IPS DF 6.9 (cell line): ENCODE measurements around the gene BARX2.

Experiments
- DNase-seq: peaks from one replicate; pipeline ENCODE4 v3.0.0-alpha.2; 2013; ENCODE audit warnings: low read depth, low spot score
- H3K27ac ChIP-seq: one replicate; pipeline ENCODE4 v1.5.1; 2013; ENCODE audit warnings: low read length, control low read depth
- H3K27me3 ChIP-seq: 2 replicates; pipeline ENCODE4 v1.6.1; 2013; ENCODE audit warnings: mild to moderate bottlenecking, low read length; ENCODE audit not compliant: control insufficient read depth, insufficient read depth
- H3K36me3 ChIP-seq: 2 replicates; pipeline ENCODE4 v1.6.1; 2013; ENCODE audit warnings: low read length; ENCODE audit not compliant: control insufficient read depth, insufficient read depth
- H3K4me1 ChIP-seq: 2 replicates; pipeline ENCODE4 v1.6.1; 2013; ENCODE audit warnings: low read length; ENCODE audit not compliant: control insufficient read depth, insufficient read depth
- H3K4me3 ChIP-seq: 2 replicates; pipeline ENCODE4 v1.5.1; 2013; ENCODE audit warnings: mild to moderate bottlenecking, low read length
- H3K9me3 ChIP-seq: 2 replicates; pipeline ENCODE4 v1.6.1; 2013; ENCODE audit warnings: low read length, inconsistent platforms; ENCODE audit not compliant: control insufficient read depth, insufficient read depth
- WGBS: extraction: QIAGEN DNeasy Blood & Tissue Kit; methylation state at CpG from one replicate; pipeline ENCODE4 v1.1.7; 2013; ENCODE audit warnings: mixed read lengths, missing lambda C conversion rate; ENCODE audit not compliant: insufficient read length, insufficient coverage; 5-methylcytosine and 5-hydroxymethylcytosine counted together

Gene BARX2

DNA sequence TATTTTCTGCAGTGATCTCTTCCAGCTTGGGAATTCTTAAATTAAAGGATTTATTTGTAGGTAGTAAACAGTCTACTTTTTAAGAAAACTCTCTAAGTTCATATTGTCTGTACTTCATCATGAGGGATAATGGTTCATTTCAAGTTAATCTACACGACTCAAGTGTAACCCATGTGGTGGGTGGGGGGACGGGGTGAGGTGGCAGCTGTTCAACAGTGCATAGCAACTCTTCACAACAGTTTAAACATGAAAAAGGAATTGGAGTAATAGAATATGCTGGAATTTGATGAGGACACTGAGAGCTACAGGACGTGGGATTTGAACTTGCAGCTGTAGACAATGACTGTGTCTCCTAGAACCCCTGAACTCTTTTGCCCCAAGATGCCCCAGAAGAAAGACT, 20.8 kb downstream of the BARX2 start:
- no CpG with 5 or more reads among the region's 3 CpGs for WGBS
- Histone ChIP-seq H3K4me1 (no peaks in the 10 kb centered on the region), H3K36me3 (no peaks in the 10 kb centered on the region), H3K9me3 (no peaks in the 10 kb centered on the region), H3K27me3 (no peaks in the 10 kb centered on the region), H3K4me3 (no peak overlapping the region), H3K27ac (no peak overlapping the region)
- DNase-seq, result no peak

DNA sequence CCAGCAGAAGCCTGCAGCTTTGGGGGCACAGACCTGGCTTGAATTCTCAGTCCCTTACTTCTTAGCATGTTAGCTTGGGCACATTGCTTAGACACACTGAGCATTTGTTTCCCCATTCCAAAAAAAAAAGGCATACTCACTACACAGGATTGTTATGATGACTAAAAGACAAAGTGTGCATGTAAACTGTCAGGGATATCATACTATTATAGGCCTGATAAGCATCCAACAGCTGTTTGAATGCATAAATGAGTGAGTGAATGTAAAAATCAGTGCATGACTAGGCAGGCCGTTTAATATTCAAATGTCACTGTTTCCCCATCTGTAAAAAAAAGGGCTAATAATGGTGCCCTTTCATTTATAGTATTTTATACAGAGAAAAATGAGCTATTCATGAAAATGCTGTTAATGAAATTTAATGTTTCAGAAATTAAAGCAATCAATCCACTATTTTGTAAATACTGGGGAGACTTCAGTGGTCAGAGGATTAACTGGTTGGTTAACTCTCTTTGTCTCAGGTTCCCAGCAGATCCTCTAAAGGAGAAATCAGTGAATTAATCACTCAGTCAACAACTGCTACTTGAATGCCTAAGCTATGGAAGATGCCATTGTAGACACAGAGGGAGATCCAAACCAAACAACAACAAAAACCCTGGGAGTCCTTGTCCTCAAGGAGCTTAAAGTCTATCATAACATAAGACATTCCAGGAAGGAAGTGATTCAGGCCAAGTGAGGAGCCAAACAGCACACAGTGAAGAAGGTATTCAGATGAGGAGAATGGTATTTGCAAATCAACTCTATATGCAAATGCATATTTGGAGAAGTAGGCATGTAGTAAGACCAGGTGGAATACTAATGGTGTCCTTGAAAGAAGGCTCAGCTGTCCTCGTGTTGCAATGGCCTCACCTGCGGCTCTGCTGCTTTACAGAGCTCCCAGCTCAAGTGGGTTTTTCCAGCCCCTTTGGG, 26.8 kb downstream of the BARX2 start:
- no peak for DNase-seq
- no peaks in the 10 kb centered on the region for H3K27me3 ChIP-seq
- H3K4me3 ChIP-seq, result no peak overlapping the region
- H3K27ac ChIP-seq, result no peak overlapping the region
- no peaks in the 10 kb centered on the region for H3K4me1 ChIP-seq
- no peaks in the 10 kb centered on the region for H3K36me3 ChIP-seq
- H3K9me3 ChIP-seq, result no peaks in the 10 kb centered on the region
- WGBS, result no CpG with 5 or more reads among the region's 3 CpGs

GRCh38 chr11:129404731-129405130, 29.1 kb downstream of the BARX2 start:
- no peak overlapping the region for H3K4me3 ChIP-seq
- H3K9me3 ChIP-seq, result no peaks in the 10 kb centered on the region; the same call in 1 of the 2 replicates
- H3K36me3 ChIP-seq, result no peaks in the 10 kb centered on the region
- no peak for DNase-seq
- WGBS, result no CpG with 5 or more reads among the region's 4 CpGs
- H3K27me3 ChIP-seq, result no peaks in the 10 kb centered on the region
- H3K27ac ChIP-seq, result no peak overlapping the region
- H3K4me1 ChIP-seq, result no peaks in the 10 kb centered on the region

GRCh38 chr11:129408865-129409444, 33.3 kb downstream of the BARX2 start:
- Histone ChIP-seq H3K27me3 (no peaks in the 10 kb centered on the region), H3K27ac (no peak overlapping the region), H3K9me3 (no peaks in the 10 kb centered on the region; the same call in 1 of the 2 replicates), H3K36me3 (no peaks in the 10 kb centered on the region), H3K4me1 (no peaks in the 10 kb centered on the region; the same call in 1 of the 2 replicates), H3K4me3 (no peak overlapping the region)
- DNase-seq, result no peak
- WGBS, result no CpG with 5 or more reads among the region's 5 CpGs

- H3K27me3 ChIP-seq, result no peaks in the 10 kb centered on the region
- DNase-seq, result no peak
- H3K4me3 ChIP-seq, result no peak overlapping the region
- no peaks in the 10 kb centered on the region for H3K36me3 ChIP-seq
- no peaks in the 10 kb centered on the region; the same call in 1 of the 2 replicates for H3K4me1 ChIP-seq
- no peaks in the 10 kb centered on the region; the same call in 1 of the 2 replicates for H3K9me3 ChIP-seq
- WGBS, result no CpG with 5 or more reads among the region's 3 CpGs
- no peak overlapping the region for H3K27ac ChIP-seq
Measured at GRCh38 chr11:129410395-129410960, 34.8 kb downstream of the BARX2 start.

DNA sequence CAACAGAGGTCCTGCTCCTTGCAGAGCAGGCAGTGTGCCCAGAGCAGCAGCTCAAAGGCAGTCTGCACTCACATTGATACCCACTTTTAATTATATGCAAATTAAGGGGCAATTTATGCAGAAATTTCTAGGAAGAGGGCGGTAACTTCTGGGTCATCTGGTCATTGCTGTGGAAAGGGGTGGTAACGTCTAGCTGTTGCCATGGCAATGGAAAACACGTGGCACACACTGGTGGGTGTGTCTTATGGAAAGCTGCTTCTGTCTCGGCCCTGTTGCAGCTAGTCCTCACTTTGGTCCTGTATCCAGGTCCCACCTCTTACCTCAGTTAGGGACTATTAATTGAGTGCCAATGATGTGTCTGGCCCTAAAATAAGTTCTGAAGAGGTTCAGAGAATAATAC, 36.8 kb downstream of the BARX2 start:
- H3K4me3 ChIP-seq, result no peak overlapping the region
- no peaks in the 10 kb centered on the region for H3K27me3 ChIP-seq
- WGBS, result no CpG with 5 or more reads among the region's 4 CpGs
- no peak overlapping the region for H3K27ac ChIP-seq
- H3K4me1 ChIP-seq, result no peaks in the 10 kb centered on the region; the same call in 1 of the 2 replicates
- H3K9me3 ChIP-seq, result no peaks in the 10 kb centered on the region; the same call in 1 of the 2 replicates
- DNase-seq, result no peak
- no peaks in the 10 kb centered on the region for H3K36me3 ChIP-seq

DNA sequence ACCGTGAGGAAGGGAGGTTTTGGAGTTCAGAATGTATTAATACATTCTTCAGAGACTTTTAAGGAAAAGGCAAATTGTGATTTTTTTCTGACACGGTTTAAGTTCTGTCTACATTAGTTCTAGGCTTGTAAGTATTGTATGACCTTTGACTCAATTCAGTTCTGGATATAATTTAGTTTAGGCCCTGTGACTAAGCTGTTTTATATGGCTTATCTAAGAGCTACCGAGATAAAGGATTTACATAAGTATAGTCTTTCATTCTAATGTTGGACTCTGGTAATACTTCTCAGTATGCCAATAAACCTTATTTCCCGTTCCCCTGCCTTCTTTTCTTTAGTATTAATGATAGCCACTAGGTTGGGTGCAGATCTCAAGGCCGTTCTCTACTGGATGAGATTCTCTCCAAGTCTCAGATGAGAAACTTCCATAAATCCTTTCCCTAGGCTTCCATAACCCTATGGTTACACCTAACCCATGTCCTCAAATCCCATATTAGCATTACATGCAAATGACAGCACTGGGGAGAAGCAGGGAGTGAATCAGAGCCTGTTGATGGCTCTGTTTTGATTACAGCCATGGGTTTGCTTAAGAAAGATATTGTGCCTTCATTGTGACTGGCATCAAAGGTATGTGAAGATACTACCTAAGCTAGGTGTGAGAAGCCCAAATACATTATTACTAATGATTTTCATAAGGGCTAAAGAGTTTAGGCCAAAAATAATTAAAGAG, 38.7 kb downstream of the BARX2 start:
- no peak overlapping the region for H3K4me3 ChIP-seq
- H3K36me3 ChIP-seq, result no peaks in the 10 kb centered on the region
- no peaks in the 10 kb centered on the region for H3K27me3 ChIP-seq
- H3K9me3 ChIP-seq, result no peaks in the 10 kb centered on the region
- WGBS, result no CpG with 5 or more reads among the region's 5 CpGs
- no peak overlapping the region for H3K27ac ChIP-seq
- no peaks in the 10 kb centered on the region; the same call in 1 of the 2 replicates for H3K4me1 ChIP-seq
- DNase-seq, result no peak

DNA sequence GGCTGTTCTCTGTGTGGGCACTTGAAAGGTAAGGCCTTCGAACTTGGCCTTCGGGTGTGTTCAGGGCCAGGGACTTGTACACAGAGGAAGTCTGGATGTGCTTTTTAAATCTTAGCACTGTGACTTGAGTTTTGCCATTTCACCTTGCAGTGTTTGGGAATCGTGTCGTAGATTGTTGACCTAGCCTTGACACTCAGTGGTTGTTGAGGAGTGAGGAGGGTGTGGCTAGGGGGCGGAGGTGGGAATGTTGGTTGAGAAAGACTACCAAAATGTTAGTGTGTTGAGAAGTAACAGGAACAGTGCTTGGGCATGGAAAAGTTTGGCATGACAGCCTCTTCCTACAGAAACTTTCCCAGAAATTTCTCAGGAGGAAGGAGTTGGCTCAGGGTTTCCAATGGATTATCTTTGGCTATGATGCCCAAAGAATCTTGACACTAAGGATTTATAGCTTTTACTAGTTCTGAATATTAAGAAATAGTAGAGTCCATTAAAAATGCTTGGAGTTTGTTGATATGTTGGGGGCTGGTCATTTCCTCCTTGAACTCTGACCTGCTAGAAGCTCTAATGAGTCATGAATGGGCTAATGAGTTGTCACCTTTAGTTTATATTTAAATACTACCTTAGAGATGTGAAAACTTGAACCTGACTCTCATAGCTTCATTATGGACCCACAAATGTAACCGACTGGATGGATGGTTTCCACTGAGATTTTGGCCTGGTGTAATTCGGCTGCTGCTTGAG, 40.6 kb downstream of the BARX2 start:
- no peak for DNase-seq
- Histone ChIP-seq H3K4me1 (no peaks in the 10 kb centered on the region), H3K4me3 (no peak overlapping the region), H3K9me3 (no peaks in the 10 kb centered on the region), H3K27me3 (no peaks in the 10 kb centered on the region), H3K36me3 (no peaks in the 10 kb centered on the region), H3K27ac (no peak overlapping the region)
- no CpG with 5 or more reads among the region's 7 CpGs for WGBS

DNA sequence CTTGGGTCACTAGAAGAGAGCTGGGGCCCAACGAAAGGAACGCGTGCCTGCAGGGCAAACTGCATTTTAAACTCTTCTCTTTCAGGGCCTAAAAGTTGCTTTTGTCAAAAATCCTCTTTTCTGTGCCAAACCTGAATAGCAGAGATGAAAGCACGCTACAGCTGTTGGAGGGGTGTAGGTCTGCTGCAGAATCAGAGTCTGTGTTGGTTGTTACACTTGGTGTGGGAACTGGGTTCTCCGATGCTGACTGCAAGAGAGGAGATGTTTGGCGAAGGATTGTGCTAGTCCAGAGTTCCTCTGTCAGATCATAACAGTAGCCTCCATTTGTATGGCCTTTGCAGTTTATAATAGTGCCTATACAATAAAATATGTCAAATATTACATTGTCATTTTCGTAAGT, 41.8 kb downstream of the BARX2 start:
- H3K4me3 ChIP-seq, result no peak overlapping the region
- H3K27ac ChIP-seq, result no peak overlapping the region
- no peaks in the 10 kb centered on the region for H3K27me3 ChIP-seq
- WGBS, result no CpG with 5 or more reads among the region's 7 CpGs
- no peaks in the 10 kb centered on the region for H3K9me3 ChIP-seq
- H3K36me3 ChIP-seq, result no peaks in the 10 kb centered on the region
- no peaks in the 10 kb centered on the region for H3K4me1 ChIP-seq
- DNase-seq, result no peak
